HG02981 (cell line): Measurements from ENCODE around the gene MFGE8.

Experiments
- ATAC-seq: cut with Tn5 transposase; IDR thresholded peaks from one replicate; pipeline ENCODE4 v1.9.1; 2021; ENCODE audit warnings: mild to moderate bottlenecking, moderate library complexity; ENCODE audit not compliant: unreplicated experiment

The MFGE8 gene

DNA sequence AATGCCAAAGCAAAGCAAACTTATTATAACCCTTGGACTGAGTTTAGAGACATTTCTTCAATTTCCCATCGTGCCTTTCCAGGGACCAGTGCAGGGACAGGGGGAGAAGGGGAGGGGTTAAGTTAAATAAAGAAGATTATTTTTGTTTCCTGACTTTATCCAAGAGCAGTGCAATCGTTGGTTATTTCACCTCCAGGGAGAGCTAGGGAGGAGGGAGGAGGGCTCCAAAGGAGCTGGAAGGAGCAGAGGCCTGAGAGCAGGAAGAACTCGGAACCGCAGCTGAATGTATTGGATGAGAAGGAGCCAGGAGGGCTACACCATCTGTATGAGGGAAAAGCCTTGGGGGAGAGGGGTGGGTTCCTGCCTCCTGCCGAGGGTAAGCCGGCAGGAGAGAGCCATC, 38.5 kb downstream of the MFGE8 start:
- no peak for ATAC-seq

DNA sequence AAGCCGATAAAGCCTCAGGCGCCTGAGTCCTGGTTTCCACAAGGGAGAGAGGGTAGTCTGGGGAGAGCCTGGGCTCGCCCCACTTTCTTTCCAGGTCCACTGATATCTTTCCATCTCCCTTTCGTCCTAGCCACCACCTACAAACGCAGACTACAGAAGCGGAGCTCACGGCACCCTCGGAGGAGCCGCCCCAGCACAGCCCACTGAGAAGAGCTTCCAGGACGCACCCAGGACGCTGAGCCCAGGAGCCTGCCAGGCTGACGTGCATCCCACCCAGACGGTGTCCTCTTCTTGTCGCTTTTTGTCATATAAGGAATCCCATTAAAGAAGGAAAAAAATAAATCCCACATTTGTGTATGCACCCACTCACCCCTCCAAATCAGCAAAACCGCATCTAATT, 38.9 kb downstream of the MFGE8 start:
- ATAC-seq = no peak

DNA sequence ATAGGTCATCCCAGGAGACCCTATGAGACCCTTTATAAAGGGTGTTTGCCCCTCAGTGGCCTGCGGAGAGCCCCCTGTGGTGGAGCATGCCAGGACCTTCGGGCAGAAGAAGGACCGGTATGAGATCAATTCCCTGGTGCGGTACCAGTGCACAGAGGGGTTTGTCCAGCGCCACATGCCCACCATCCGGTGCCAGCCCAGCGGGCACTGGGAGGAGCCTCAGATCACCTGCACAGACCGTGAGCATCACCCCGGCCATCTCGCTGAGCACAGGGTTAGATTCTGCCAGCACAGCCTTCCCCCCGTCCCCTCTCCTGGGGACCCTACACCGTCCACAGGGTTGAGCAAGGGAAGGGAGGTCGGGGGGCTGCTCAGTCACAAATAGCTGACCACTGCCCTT, 39.4 kb downstream of the MFGE8 start:
- ATAC-seq = no peak

DNA sequence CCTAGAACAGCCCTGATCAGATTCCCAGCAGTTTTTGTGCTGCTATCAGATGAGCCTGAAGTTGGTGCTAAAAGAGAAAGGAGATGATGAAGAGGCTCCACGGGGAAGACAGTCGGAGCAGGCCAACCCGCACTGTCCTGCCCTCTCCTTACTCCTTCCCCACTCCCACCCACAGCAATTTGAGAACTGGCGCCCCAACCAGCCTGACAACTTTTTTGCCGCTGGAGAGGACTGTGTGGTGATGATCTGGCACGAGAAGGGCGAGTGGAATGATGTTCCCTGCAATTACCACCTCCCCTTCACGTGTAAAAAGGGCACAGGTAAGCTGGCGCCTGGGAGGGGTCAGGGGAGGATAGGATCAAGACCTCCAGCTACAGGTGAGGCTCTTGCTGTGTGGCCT, 40.5 kb downstream of the MFGE8 start:
- ATAC-seq = no peak

DNA sequence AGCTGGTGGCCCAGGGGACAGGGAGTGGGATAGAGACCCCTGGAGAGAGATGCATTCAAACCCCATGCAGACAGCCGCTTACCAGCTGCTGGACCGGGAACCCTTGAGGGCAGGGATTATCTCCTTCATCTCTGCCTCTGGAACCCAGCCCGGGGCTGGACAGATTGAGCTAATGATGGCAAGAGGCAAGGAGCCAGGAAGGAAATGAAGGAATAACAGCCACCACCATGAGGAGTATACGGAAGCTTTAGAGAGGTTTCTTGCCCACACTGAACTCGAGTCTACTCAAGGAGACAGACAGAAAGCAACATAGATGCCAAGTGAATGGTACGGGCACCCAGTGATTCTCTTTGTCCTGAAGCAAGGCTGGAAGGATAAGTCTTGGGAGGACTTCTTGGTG, 41.1 kb downstream of the MFGE8 start:
- no peak for ATAC-seq

DNA sequence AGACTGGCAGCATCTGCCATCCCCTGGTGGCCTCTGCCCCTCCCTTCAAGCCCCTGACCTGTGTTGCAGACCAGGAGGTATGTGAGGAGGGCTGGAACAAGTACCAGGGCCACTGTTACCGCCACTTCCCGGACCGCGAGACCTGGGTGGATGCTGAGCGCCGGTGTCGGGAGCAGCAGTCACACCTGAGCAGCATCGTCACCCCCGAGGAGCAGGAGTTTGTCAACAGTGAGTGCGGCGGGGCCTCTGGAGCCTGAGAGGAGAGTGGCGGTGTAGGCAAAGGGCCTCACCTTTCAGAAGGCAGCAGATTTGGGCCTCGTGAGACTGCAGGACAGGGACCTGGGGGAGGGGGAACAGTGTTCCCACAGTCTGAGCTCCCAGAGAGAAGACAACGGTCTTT, 41.9 kb downstream of the MFGE8 start:
- ATAC-seq = no peak

DNA sequence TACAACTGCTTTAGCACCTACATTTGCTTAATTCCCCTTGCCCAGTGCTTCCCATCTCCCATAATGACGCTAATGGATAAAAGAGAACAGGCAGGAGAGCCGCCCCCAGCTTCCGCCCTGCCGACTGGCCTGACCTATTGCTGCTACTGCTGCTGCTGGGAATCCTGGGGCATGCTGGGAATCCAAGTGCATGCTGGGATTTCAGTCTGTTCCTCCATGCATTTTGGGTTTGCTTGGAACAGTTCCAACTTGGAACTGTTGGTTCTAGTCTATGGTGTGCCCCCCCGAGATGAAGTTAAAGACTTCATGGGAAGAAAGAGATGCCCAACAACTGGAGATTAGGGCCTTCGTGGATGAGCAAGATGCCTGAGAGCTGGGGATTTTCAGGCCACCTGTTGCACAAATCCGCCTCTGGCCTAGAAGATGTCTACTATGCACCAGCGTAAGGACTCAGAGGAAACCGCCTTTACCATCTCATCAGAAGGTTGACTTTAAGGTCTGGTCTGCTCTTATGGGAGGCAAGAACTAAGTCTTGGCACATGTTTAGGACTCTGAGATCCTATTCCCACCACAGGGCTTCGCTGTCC, 46.8 kb downstream of the MFGE8 start:
- no peak for ATAC-seq

DNA sequence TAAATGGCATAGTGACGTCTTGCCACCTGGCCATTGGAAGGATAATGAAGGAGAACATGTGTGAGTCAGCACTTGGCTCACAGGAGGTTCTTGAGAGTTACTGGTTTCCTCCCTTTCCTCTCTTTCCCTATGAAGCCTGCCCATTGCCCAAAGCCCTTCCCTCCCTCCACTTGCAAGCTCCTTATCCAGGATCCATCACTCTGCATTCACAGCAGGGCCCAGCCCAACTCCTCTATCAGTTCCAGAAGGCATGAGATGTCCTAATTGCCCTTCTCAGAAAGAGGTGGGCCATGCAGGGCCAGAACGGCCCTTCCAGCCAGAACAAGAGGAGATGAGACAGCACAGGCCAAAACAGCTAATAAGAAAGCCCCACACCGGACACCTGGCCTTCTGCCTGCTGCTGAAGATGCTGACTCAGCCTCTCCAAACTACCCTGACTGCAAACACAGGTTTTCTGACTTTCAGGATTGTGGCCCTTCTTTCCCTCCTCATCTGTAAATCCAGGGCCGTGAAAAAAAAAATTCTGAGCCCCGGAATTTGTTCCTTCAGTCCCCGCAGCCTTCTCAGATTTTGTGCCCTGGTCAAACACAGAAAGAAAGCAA, 47.6 kb downstream of the MFGE8 start:
- ATAC-seq = no peak

DNA sequence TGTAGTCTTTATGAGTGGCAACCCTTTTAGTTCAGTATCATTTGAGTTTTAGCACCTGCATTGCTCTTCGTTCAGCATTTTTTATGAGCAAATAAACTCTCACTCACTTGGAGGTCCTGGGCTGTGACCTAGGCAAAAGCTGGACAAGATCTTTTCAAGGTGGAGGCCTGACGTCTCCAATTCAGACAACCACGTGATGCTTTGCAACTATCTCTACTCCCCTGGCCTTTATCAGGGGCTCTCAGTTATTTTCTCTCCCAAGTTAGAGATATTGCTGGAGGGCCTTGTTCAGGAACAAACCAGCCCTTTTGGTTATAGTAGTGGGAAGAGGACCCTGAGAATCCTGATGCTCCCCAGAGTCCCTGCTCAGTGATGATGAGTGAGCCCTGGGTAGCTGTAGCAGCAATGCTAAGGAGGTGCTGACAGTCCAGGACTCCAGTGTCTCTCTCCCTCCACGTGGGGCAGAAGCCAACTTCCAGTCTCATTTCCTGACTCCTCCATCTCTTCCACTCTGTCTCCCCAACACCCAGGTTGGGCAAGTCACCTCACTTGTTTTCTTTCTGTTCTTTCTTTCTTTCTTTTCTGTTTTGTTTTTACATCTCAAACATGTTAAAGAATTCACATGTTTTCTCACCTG, 48.2 kb downstream of the MFGE8 start:
- no peak for ATAC-seq

DNA sequence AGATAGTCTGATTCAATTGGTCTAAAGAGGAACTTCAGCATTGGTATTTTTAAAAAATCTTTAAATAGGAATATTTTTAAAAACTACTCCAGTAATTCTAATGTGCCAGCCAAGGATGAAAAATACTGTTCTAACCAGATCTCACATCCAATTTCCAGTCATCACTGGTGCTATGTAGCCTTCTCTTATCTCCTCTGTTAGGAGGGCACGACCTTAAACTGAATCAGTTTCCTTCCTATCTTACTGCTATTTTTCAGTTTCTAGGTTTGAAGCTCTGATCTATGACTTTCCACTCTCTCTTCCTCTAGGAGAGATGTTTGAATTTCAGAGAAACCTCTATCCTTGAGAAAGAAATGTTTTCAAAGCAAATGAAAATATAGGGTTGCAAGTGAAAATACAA, 49.8 kb downstream of the MFGE8 start:
- ATAC-seq = no peak

DNA sequence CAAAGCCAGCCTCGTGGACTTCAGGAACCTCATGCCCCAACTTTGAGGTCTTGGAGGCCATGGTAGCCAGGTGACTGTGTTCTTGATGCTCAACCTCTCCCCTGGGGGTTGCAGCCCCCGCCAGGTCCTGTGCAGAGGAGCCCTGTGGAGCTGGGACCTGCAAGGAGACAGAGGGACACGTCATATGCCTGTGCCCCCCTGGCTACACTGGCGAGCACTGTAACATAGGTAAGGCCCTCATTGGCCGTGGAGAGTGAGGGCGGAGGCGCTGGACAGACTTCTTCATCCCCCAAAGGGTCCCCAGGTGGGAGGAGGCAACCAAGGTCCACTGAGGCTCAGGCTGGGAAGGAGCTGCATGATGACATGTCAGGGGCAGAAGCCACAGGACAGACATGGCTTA, 53.0 kb downstream of the MFGE8 start:
- ATAC-seq = no peak

DNA sequence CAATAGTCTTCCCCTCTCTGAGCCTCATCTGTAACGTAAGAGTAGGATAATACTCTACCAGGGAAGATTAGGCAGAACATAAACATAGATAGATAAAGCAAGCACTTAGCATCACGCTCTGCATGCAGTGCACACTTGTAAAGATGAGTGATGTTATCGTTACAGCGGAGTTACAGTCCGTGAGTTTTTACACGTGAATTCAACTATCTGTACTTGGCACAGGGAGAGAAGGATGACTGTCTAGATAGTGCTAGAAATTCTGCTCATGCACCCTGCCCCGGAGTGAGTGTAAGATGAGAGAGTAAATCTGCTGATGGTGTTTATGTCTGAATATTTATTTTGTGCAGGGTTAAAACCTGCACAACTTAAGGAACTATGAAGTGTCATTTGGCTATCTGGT, 53.6 kb downstream of the MFGE8 start:
- ATAC-seq = no peak

DNA sequence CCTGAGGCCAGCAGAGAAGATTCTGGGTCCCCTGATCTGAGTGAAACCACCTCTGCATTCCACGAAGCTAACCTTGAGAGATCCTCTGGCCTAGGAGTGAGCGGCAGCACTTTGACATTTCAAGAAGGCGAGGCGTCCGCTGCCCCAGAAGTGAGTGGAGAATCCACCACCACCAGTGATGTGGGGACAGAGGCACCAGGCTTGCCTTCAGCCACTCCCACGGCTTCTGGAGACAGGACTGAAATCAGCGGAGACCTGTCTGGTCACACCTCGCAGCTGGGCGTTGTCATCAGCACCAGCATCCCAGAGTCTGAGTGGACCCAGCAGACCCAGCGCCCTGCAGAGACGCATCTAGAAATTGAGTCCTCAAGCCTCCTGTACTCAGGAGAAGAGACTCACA, 54.2 kb downstream of the MFGE8 start:
- ATAC-seq = no peak

DNA sequence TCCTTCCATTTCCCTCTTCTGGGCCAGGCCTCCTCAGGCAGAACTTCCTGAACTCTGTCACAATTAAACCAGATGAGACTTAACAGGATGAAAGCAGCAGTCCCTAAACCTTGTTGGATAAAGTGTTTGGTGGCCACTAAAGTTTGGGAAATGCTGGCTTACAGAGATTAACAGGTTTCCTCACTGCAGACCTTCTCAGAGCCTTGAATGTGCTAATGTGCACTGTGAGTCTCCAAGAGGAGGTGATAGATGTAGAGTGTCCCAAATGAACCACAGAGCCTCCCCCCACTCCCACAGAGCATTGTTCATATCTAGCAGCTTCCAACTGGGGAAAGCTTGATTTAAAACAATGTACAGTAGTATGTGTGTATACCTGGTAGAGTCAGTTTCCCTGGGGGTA, 60.7 kb downstream of the MFGE8 start:
- ATAC-seq = no peak

DNA sequence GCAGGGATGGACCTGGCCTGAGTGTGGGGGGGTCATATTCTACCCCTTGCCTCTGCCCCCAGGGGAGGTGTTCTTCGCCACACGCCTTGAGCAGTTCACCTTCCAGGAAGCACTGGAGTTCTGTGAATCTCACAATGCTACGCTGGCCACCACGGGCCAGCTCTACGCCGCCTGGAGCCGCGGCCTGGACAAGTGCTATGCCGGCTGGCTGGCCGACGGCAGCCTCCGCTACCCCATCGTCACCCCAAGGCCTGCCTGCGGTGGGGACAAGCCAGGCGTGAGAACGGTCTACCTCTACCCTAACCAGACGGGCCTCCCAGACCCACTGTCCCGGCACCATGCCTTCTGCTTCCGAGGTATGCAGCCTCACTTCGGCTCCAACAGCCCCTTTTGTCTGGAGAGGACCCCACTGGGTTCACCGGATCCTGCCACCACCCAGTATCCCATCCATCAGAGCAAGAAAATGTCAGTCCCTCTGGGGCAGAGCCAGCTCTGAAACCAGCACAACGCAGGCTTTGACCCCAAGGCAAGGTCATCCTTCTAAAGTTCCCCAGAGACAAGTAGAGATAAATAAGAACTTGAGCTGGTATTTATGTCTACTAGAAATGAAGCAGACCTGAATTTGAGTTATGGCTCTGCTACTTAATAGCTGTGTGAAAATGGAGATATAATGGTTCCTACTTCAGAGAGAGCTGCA, 63.7 kb downstream of the MFGE8 start:
- ATAC-seq = no peak
